ENCODE data around the gene CRIP2. TPM values are rescaled to one million over a fixed set of nuclear protein-coding genes. Genes with fewer than 3 reads are reported as not detected.
A peak's percentile ranks its signal among the peaks of the same experiment; 100 is the strongest.

The CRIP2 gene
- total and polyA plus RNA-seq, 2 donors (not counting 1 experiment from before 2014, with no cell fraction given) = 6.0 to 81.6 TPM

DNA sequence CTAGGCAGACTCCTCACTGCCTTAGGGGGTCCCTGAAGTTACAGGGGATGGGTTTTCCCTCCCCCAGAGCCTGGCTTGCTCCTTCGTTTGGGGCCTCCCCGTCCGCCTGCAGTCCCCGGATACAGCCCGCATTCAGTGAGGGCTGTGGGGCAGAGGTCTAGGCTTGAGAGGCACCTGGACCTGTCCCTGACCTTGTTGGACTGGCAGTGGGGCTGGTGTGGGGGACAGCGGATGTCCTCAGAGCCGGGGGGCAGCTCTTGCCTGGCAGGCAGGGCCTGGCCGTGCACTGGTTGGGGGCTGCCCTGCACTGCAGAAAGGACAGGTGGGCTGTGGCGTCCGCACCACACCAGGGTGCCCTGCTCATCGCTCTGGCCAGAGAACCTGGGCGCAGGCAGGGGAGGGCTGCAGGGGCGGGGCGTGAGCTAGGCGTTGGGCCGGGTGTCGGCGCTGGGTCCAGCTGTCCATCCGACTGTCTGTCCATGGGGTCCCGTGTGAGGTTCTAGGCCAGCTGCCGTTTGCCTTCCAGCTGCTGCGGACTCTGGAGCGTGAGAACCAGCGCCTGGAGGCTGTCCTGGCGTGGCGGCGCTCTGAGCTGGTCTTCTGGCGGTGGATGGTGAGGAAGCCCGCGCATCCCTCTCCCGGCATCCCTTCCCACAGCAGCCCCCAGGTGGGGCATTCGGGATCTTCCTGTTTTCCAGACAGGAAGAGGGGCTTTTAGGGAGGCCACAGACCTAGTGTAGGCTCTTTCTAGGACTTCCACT lies 22.4 kb downstream of the CRIP2 start:
- peaks cover 4% of the 10 kb centered on the region for H4K20me1 ChIP-seq (ENCODE audit: control insufficient read depth, insufficient read depth, low read length, poor library complexity, severe bottlenecking)

More for the DNA sequence above, 22.4 kb downstream of the CRIP2 start:
- H3K9me3 Mint-ChIP-seq (ENCODE audit: insufficient read depth) = no peaks in the 10 kb centered on the region
- ChIA-PET CTCF (no interaction called here), POLR2A (interaction anchor here (0.6 kb wide), 1 partner anchor 390 kb away, joined by 4 read pairs; no protein-coding TSS in a partner anchor)
- intact Hi-C loops (cut with micrococcal nuclease) = no loop called here
- Histone ChIP-seq H2AFZ (ENCODE audit: insufficient read depth, low read depth, low read length, poor library complexity, severe bottlenecking) (no peak overlapping the region), H3K4me1 (ENCODE audit: control insufficient read depth in 2 of 2, insufficient read depth in 2 of 2, low read length in 2 of 2) (peaks cover 1 to 6% of the 10 kb centered on the region in 2 donors), H3K36me3 (replicated peaks in 1 of 2; ENCODE audit: control extremely low read depth in 1 of 2, control insufficient read depth in 1 of 2, extremely low read depth in 1 of 2, insufficient read depth in 2 of 2, low read length in 1 of 2) (peaks cover 0 to 3% of the 10 kb centered on the region in 2 experiments), H3K9ac (ENCODE audit: low read length) (no peak overlapping the region), H3K27me3 (replicated peaks in 1 of 4; ENCODE audit: control extremely low read depth in 1 of 4, control insufficient read depth in 3 of 4, insufficient read depth in 4 of 4, low read length in 3 of 4) (no peaks in the 10 kb centered on the region), H3K4me2 (replicated peaks; ENCODE audit: low read depth, low read length, poor library complexity, severe bottlenecking) (no peak overlapping the region), H3K79me2 (ENCODE audit: control insufficient read depth, insufficient read depth, low read length) (no peaks in the 10 kb centered on the region), H3K4me3 (ENCODE audit: control extremely low read depth in 1 of 5, extremely low read depth in 1 of 5, insufficient read depth in 1 of 5, low read depth in 2 of 5, low read length in 4 of 5) (no peak overlapping the region), H3K9me3 (ENCODE audit: control extremely low read depth in 1 of 3, control insufficient read depth in 2 of 3, insufficient read depth in 1 of 3, low read length in 2 of 3) (no peaks in the 10 kb centered on the region), H3K27ac (ENCODE audit: low read length in 2 of 2) (no peak overlapping the region)
- peak; percentile 26 for DNase-seq
- TF ChIP-seq, protein P1, sequence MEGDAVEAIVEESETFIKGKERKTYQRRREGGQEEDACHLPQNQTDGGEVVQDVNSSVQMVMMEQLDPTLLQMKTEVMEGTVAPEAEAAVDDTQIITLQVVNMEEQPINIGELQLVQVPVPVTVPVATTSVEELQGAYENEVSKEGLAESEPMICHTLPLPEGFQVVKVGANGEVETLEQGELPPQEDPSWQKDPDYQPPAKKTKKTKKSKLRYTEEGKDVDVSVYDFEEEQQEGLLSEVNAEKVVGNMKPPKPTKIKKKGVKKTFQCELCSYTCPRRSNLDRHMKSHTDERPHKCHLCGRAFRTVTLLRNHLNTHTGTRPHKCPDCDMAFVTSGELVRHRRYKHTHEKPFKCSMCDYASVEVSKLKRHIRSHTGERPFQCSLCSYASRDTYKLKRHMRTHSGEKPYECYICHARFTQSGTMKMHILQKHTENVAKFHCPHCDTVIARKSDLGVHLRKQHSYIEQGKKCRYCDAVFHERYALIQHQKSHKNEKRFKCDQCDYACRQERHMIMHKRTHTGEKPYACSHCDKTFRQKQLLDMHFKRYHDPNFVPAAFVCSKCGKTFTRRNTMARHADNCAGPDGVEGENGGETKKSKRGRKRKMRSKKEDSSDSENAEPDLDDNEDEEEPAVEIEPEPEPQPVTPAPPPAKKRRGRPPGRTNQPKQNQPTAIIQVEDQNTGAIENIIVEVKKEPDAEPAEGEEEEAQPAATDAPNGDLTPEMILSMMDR (IDR thresholded peaks at IDR 0.05) = no peak
- H3K27me3 Mint-ChIP-seq = no peaks in the 10 kb centered on the region
- ATAC-seq (ENCODE audit: low read depth) = no peak
- H3K4me1 Mint-ChIP-seq = no peaks in the 10 kb centered on the region
- no peak overlapping the region for H3K27ac Mint-ChIP-seq
- H3K4me3 Mint-ChIP-seq = no peak overlapping the region
- 99% methylated on average over 31 of the region's 32 CpGs for WGBS (ENCODE audit: insufficient coverage)

Data from B cell (primary cell).